Gastroesophageal sphincter (tissue), 3 donors: ENCODE measurements around the gene RHBDD3.

Experiments
- CTCF ChIP-seq, 4 experiments: fragments of 200-600 bp in 2 of 4; fragments of 450-650 bp in 2 of 4; sonication (generic) in 1 of 4; IDR thresholded peaks; one replicate each; pipeline ENCODE4 v1.5.1; 2017 to 2019; ENCODE audit warnings: antibody characterized with exemption in 4 of 4, mild to moderate bottlenecking in 2 of 4, moderate library complexity in 2 of 4
- EP300 ChIP-seq: sonication (generic); formaldehyde crosslinking; IDR thresholded peaks from one replicate; pipeline ENCODE4 v1.6.1; 2017; ENCODE audit warnings: antibody characterized with exemption, mild to moderate bottlenecking
- POLR2A ChIP-seq, 2 donors: fragments of 450-650 bp; IDR thresholded peaks; one replicate each; pipeline ENCODE4 v1.6.1; 2017; ENCODE audit warnings: antibody characterized with exemption in 2 of 2, mild to moderate bottlenecking in 2 of 2, moderate library complexity in 1 of 2

- TF ChIP-seq CTCF (IDR thresholded peaks at IDR 0.05) (no peak), EP300 (no peak), POLR2A (IDR thresholded peaks at IDR 0.05) (no peak)
Observed at GRCh38 chr22:29305836-29306174, 38.0 kb upstream of the RHBDD3 start.
